ENCODE data around the gene CTIF.

Gene CTIF

DNA sequence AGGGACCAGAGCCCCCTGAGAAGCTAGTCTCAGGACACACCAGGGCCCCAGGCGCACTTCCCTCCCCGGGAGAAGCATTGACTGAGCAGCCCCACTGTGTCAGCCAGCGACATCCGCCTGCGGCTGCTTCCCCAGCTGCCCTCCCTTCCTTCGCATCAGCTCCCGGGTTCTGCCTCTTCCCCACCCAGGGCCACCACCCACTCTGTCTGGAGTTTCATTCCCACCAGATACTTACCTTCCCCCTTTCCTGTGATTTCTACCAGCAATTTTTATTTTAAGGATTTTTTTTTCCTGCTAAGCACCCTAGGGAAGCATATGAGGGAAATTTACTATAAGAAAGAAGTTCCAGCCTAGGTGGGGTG lies 312.7 kb downstream of the CTIF start:
- DNase-seq (ENCODE audit: low read depth) = no peak

DNA sequence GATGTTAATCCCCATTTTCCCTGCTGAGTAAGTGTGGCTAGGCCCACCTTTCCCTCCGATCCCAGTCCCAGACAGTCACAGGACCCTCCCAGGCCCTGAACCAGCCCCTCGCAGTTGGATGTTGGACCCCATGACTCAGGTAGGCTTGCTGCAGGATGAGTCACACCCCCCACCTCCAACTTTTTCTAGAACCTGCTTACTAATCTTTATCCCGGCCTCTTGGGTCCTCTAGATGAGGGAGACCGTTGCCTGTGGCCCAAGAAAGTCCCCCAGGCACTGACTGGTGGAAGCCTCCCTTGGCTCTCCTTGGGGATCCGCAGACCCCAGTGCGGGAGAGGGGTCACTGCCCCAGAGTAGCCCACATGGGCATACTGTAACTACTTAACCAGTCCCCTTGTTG lies 313.5 kb downstream of the CTIF start:
- no peak for DNase-seq (ENCODE audit: low read depth)

DNA sequence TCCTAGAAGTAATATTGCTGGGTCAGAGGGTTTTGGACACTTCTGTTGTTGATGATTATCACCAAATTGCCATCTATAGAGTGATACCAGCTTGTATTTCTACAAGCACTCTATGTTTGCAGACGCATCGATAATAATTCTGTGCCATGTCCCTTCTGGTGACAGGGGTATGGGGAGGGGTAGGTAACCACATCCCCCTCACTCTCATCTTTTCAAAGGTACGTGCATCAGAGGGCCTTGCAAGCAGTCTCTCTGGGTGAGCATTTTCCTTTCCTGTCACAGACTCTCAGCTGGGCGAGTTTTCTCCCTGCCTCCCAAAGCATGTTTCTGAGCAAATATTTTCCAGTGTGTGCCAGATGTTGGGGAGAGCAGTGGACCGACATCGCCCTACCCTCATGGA lies 314.0 kb downstream of the CTIF start:
- no peak for DNase-seq (ENCODE audit: low read depth)

DNA sequence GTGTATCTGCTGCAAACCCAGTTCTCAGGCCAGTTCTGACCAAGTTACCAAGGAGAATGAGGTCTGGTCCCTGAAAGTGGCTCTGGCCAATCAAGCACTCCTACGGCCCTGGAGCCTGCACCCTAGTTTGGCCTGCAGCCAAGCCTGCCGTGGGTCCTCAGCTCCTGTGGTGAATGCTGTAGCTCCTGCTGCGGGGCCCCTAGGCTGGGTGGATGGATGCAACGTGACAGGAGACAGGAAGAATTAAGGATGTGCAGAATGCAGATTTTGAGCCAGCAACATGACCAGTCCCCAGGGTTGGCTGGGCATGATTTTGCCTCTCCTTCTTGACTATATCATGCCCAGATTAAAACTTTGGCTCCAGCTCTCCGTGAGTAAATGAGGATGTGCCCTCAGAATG lies 314.8 kb downstream of the CTIF start:
- no peak for DNase-seq (ENCODE audit: low read depth)

DNA sequence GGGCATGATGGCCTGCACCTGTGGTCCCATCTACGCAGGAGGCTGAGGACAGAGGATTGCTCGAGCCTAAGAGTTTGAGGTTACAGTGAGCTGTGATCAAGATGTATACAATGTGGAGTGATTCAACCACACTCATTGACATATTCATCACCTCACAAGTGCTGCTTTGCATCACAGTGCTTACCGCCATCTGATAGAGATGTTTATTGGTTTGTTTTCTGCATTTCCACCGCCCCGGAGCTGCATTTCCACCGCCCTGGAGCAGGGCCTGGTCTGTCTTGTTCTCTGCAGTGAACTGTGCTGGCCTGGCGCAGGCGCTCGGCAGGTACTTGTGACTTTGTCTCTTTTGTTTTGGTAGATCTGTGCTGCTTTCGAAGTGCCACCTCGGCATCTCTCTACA lies 315.9 kb downstream of the CTIF start:
- DNase-seq (ENCODE audit: low read depth) = no peak

DNA sequence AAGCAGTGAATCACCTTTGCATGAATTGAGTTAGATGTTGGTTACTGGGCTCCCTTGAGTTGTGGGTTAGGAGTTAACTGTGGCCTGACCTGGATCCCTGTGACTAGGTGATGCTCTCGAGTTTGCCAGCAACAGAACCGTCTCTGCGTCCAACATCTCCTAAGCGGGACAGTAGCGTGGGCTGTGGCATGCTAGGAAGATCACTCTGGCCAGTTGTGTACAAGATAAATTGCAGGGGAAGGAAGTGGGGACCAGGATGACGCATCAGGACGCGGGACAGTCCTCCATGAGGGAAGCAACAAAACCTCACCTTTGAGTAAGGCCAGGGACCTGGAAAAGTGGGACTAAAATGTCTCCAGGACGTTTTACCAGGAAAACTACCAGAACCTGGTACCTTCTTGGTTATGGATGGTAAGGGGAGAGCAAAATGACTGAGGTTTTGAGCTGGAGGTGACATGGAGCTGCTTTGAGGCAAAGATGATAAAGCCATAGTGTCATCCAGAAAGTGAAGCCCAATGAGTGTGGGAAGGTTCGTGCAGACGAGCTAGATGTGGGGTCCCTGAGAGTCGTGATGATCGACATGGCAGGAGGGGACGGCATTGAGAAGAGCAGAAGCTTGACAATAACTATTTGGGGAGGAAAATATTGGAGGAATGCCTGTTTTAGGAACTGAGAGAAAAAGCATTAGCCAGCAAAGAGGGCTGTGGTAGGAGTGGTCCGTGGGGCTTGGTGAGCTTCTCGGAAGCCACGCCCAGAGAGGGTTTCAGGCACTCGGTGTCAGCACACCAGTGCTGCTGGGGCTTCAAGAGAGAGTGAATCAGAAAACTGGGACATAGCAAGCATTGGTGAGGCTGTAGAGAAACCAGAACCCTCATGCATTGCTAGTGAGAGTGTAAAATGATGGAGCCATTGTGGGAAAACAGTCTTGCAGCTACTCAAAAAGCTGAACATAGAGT lies 316.9 kb downstream of the CTIF start:
- DNase-seq (ENCODE audit: low read depth) = no peak

DNA sequence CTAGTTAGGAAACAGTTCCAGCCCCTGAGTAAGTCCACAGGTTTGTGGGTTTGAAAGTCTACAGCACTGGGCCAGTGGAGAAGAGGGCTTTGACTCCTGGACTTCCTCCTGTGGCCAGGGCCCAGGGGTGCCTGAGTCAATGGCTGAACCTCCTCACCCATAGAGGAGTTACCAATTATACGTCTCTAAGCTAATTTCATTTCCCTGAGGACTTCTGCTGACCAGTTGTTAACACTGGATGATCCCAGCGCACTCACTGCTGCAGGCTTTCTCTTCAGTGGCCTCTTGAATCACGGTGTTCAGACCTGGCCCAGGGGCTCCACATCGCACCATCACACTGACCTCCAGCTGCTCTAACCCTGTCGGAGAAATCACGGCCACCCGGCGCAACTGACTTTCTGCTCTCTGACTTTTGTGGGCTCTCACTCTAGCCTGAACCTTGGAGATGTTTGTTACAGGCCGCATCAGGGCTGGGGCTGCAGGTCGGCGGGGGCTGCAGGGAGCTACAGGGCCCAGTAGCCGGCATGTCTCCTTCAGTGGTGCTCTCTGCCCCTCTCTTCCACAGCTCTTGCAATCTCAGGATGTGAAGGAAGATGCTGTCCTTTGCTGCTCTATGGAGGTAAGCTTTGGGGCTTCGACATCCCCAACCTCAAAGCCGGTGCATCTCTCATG lies 318.3 kb downstream of the CTIF start:
- DNase-seq (ENCODE audit: low read depth) = no peak

DNA sequence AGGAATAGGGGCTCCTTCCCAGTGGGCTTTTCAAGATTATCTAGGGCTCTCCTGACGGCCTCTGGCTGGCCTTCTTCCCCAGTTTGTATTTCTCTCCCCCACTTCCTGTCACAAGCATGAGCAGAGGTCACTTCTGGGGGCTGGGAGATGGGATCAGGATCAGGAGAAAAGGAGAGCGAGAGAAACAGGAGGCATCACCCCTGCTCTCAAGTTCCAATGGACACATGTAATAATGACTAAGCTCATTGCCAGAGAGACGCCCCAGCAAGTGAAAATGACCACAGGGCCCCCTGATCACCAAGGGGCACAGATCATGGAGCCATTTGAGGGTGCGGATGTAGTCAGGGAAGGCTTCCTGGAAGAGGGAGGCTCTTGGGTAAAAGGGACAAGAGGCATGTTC lies 319.8 kb downstream of the CTIF start:
- DNase-seq (ENCODE audit: low read depth) = no peak

DNA sequence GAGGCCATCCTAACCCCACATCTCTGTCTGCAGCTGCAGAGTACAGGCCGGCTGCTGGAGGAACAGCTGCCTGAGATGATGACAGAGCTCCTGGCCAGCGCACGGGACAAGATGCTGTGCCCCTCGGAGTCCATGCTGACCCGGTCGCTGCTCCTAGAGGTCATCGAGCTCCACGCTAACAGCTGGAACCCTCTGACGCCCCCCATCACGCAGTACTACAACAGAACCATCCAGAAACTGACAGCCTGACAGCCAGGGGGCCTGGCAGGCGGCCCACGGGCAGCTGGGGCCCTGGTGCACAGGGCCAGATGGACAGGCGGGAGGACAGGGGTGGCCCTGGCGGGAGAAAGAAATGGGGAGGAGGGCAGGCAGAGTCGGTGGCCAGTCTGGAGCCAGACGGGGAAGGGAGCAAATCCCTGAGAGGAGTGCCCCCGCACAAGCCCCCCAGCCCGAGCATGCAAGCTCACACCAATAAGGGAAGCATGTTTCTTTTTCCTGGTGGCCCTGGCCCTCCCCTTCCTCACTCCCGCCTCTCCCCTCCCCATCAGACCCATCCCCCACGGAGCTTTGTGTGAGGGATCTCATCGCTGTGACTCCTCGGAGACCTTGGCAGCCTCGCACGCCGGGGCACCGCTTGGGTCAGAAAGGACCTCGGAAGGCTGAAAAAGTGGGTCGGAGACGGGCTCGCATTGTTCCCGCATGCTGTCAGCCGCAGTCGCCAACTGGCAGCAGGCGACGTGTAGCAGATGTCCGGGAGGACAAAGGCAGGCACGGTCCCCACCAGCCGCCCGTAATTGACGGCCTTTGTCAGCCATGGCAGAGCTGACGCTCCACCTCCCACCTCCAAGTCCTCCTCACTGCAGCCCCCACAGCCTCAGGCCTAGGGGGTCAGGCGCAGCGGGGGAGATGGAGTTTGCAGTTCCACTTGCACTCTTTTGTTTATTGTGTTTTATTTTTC lies 320.8 kb downstream of the CTIF start:
- no peak for DNase-seq (ENCODE audit: low read depth)

DNA sequence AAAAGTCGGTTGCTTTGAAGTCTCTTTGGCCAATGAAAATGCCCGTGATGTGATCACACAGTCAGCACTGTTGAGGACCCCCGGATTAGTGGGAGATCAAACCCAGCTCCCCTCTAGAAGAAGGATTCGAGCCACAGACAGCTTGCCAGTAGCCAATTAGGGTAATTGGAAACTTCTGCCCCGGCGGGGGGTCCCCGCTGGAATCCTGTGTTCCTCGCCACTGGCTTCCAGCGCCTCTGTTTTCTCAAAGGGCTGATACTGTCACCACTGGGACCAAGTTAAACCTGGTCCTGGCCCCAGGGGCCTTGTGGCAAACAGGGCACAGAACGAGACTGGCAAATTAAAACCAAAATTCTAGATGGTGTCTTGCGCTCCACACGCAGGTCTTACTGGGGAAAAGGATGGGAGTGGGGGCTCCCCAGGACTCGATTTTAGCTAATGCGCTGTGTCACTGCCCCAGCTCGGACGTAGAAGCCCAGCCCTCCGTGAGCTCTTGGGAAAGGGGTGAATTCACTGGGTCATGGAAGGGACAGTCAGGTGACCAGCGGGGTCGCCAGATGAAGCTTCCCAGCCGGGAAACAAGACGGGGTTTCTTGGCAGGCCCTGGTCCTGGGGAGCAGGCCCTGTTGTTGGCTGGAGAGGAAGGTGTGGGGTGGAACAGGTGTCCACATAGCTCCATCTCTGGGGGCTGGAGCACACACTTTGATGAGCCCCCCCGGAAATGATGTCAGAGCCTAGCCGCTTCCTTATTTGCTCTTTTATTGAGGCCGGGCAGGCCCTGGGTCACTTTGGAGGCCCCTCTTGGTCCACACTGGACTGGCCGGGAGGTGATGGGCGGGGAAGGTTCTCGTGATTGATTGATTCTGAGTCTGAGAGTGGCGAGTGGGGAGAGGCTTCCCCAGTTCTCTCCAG lies 321.7 kb downstream of the CTIF start:
- DNase-seq (ENCODE audit: low read depth) = no peak

DNA sequence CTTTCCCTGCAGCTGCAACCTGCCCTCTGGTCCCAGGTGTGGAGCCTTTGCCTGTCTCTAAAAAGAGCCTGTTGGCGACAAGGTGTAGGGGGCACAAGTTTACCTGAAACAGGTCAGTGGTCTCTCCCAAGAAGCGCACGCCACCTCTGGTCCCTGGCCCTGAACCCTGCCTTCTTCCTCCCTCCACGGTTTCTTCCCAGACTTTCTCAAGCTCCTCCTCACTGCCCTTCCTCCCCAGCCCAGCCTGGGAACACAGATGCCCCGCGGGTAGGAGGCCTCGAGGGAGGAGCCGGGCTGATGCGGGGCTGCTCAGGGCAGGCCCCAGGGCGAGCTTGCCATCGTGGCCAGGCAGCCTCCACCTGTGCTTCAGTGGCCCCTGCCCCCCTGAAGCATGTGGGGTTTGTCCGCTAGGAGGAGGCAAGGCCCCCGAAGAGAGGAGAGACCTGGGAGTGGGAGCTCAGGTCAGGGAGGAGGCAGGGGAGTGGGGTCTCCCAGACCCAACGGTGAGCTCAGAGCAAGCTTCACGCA lies 322.4 kb downstream of the CTIF start:
- no peak for DNase-seq (ENCODE audit: low read depth)

DNA sequence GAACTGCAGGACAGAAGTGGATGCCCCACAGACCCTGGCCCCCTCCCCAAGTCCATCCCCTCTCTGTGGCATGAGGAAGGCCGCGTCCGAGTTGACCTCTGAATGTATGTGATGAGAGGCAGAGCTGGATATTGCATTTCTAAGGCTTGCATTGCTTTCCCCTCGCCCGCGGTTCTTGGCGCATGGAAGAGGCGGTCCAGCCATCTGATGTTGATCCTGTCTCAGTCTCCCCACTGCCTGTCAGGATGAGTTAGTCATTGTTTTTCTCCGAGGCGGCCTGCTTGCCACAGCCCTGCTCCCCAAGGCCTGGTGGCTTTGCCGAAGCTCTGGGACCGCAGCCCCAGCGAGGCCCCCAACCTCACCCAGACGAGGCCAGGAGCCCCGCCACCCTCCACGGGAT lies 323.3 kb downstream of the CTIF start:
- DNase-seq (ENCODE audit: low read depth) = no peak

DNA sequence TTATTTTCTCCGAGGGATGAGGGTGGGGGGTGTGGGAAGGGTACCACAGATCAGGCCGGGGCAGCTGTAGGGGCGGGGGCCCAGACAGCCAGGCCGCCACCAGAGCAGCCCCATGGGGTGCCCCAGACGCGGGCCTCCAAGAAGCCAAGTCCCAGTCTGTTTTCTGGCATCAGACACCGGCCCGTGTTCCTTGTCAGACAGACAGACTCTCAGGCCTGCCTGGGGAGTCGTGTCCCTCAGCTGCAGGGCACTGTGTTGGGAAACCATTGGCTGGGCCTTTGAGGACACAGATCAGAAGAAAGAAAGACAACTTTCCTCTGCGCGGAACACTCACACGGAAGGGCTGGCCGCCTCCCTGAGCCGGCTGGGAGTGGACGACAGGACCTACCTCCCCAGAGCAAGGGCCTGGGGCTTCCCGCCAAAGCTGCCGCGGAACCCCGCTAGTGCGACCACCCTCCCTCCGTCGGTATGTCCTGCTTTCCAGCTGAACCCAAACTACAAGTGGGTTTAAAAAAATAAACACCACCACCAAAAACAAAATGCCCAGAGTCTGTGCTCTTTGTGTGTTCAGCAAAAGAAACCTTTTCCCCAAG lies 323.9 kb downstream of the CTIF start:
- DNase-seq (ENCODE audit: low read depth) = no peak

DNA sequence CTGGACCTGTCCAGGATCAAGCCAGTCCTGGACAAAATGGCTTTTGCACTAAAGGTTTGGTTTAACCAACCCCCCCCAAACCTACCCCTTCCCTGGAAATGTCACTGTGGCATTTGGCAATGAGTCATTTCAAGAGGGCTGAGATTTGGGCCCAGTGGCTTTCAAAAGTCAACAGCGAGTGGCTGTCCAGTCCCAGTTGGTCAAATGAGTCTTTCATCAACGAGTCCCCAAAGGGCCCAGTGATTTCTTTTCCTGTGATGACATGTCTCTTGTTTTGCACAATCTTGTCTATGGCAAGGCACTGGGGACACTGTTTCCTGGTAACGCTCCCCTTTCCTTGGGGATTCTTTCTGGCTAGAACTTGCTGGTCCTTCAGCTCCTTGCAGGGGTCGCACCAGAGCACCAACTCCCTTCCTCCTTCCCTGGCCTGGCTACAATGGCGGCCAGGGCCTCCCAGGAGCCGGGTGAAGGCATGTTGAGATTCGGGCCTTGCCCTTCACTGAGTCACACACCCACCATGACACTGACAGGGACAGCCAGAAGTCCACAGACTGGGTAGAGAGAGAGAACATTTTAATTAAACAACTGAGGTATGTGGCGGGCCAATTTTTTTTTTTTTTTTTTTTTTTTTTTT lies 324.7 kb downstream of the CTIF start:
- DNase-seq (ENCODE audit: low read depth) = no peak

DNA sequence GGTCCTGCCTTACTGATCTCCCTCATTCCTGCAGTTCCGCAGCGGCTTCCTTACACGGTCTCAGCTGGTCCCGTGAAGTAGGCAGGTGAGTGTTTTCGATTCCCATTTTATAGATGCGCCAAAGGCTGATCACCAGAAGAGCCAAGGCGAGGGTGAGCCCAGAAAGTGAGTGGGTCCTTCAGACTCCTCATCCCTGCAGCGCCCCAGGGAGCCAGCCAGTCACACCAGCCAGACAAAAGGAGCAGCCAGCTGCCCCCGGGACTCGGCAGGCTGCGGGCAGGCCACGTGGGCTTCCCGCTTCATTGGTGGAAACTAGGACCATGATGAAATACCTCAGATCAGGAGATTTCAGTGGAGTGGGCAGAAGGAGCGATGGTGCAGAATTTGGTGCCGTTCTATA lies 326.0 kb downstream of the CTIF start:
- DNase-seq (ENCODE audit: low read depth) = no peak

DNA sequence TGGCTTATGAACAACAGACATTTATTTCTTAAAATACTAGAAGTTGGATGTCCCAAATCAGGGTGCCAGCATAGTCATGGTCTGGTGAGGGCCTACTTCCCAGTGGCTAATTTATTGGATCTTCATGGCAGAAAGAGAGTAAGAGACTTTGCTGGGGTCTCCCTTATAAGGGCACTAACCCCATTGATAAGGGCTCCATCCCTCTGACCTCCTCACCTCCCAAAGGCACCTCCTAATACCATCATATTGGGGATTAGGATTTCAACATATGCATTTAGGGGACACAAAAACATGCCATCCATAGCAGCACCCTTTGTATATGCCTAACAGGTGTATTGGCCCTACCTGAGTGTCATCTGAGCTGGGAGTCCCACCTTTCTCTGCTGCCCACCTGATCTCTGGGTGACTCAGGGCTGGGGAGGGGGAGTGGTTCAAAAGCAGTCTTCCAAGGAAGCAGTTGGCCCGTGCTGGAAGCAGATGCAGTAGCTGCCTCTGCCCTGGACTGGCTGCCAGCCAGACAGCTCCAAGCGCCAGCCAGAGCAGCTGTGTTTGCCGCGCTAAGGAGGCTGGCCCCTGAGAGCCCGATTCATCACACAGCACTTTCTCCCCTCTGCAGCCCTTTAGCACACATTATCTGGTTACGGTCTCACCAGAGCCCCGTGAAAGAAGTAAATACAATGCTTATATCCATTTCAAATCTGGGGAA lies 327.4 kb downstream of the CTIF start:
- no peak for DNase-seq (ENCODE audit: low read depth)

DNA sequence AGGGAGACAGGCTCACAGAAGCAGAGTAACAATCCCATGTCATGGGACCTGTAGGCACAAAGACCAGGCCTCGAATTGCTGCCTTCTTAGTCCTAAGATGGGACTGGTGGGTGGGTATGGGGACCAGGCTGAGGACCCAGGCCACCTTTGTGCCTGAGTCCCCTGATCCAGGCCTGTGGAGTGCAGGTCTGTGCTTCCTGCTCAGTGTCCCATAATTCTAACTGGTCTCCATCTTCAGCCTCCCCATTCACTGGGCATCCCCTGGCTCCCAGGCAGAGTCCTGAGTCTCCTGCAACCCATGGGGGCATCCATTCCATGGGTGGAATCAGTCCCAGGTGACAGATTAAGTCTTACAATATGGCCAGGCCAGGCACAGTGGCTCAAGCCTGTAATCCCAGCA lies 328.0 kb downstream of the CTIF start:
- DNase-seq (ENCODE audit: low read depth) = no peak

DNA sequence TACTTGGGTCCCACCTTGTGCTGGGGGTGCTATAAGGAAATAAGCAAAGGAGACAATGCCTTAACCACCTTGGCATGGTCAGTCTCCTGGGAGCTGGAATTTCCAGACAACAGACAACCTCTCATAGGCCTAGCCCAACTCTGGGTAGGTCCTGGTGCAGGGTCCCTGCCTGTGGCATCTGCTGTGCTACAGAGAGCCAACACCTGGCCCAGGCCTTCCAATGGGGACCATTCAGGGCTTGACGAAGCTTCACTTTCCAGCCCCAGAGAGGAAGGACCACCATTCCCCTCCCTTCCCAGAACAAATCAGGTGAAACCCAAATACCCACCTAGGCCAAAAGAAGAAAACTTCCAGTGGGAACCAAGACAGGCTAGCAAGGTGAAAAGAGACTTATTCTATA lies 329.1 kb downstream of the CTIF start:
- DNase-seq (ENCODE audit: low read depth) = no peak

Measured in HS-5 (cell line).